IMR-90 (cell line): Measurements from ENCODE around the gene IGSF3.

Experiments
- BHLHE40 ChIP-seq: fragments of 150-350 bp; IDR thresholded peaks from 2 replicates; pipeline ENCODE4 v1.6.1; 2016; ENCODE audit warnings: mild to moderate bottlenecking, low read depth, low read length
- CEBPB ChIP-seq: IDR thresholded peaks from 2 replicates; pipeline ENCODE4 v1.6.1; 2012; ENCODE audit warnings: low read depth, low read length, improper control_type of control experiment
- CHD1 ChIP-seq: IDR thresholded peaks from 2 replicates; pipeline ENCODE4 v1.6.1; 2012; ENCODE audit warnings: low read depth, low read length, improper control_type of control experiment
- FOS ChIP-seq: fragments of 150-350 bp; IDR thresholded peaks from 2 replicates; pipeline ENCODE4 v1.6.1; 2016; ENCODE audit warnings: low read depth, low read length
- MAFK ChIP-seq: IDR thresholded peaks from 2 replicates; pipeline ENCODE4 v1.6.1; 2012; ENCODE audit warnings: low read depth, low read length, improper control_type of control experiment
- MXI1 ChIP-seq: IDR thresholded peaks from 2 replicates; pipeline ENCODE4 v1.6.1; 2012; ENCODE audit warnings: low read depth, mild to moderate bottlenecking, low read length, moderate library complexity, borderline replicate concordance
- POLR2A ChIP-seq: IDR thresholded peaks from 2 replicates; pipeline ENCODE4 v1.6.1; 2012; ENCODE audit warnings: mild to moderate bottlenecking, low read depth, low read length
- RAD21 ChIP-seq: IDR thresholded peaks from 2 replicates; pipeline ENCODE4 v1.6.1; 2012; ENCODE audit warnings: low read length, improper control_type of control experiment
- RCOR1 ChIP-seq: IDR thresholded peaks from 2 replicates; pipeline ENCODE4 v1.6.1; 2012; ENCODE audit warnings: mild to moderate bottlenecking, low read length, improper control_type of control experiment; ENCODE audit not compliant: insufficient replicate concordance
- RFX5 ChIP-seq: IDR thresholded peaks from 2 replicates; pipeline ENCODE4 v1.8.0; 2012; ENCODE audit warnings: low read depth, mild to moderate bottlenecking, low read length, moderate library complexity
- SMC3 ChIP-seq: fragments of 150-350 bp; IDR thresholded peaks from 2 replicates; pipeline ENCODE4 v1.6.1; 2016; ENCODE audit warnings: low read depth, mild to moderate bottlenecking, antibody characterized with exemption, low read length, moderate library complexity
- TF ChIP-seq, protein P1 (sequence below): fragments of 150-350 bp; IDR thresholded peaks from 2 replicates; pipeline ENCODE4 v1.6.1; 2017; ENCODE audit warnings: mild to moderate bottlenecking, antibody characterized with exemption, low read length, low read depth
- TF ChIP-seq, protein P2 (sequence below): conservative IDR thresholded peaks from 2 replicates; pipeline ENCODE4 v1.5.1; 2012; ENCODE audit warnings: mild to moderate bottlenecking, low read depth, low read length, improper control_type of control experiment

DNA sequence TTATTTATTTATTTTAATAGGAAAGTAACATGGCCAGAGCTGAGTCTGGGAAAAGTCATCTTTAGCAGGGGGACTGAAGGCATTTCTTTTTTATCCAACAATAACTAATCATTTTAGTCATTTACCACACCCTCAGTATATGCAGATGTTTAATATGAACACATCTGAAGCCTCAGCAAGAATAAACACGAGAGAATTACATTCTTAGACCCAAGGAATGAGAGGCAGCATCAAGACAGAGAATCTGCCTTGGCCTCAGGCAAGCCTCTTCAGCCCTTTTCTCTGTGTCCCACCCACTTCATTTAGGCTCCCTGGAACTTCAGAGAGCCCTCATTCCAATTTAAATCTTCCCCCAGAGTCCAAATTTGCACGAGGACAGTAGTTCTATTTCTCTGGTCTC is 17.0 kb upstream of the IGSF3 start:
- TF ChIP-seq, protein P1, sequence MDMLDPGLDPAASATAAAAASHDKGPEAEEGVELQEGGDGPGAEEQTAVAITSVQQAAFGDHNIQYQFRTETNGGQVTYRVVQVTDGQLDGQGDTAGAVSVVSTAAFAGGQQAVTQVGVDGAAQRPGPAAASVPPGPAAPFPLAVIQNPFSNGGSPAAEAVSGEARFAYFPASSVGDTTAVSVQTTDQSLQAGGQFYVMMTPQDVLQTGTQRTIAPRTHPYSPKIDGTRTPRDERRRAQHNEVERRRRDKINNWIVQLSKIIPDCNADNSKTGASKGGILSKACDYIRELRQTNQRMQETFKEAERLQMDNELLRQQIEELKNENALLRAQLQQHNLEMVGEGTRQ = no peak
- TF ChIP-seq RAD21 = no peak
- TF ChIP-seq MXI1 = no peak
- TF ChIP-seq, protein P2, sequence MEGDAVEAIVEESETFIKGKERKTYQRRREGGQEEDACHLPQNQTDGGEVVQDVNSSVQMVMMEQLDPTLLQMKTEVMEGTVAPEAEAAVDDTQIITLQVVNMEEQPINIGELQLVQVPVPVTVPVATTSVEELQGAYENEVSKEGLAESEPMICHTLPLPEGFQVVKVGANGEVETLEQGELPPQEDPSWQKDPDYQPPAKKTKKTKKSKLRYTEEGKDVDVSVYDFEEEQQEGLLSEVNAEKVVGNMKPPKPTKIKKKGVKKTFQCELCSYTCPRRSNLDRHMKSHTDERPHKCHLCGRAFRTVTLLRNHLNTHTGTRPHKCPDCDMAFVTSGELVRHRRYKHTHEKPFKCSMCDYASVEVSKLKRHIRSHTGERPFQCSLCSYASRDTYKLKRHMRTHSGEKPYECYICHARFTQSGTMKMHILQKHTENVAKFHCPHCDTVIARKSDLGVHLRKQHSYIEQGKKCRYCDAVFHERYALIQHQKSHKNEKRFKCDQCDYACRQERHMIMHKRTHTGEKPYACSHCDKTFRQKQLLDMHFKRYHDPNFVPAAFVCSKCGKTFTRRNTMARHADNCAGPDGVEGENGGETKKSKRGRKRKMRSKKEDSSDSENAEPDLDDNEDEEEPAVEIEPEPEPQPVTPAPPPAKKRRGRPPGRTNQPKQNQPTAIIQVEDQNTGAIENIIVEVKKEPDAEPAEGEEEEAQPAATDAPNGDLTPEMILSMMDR = no peak
- no peak for TF ChIP-seq POLR2A
- no peak for TF ChIP-seq RCOR1
- TF ChIP-seq CHD1 = no peak
- TF ChIP-seq FOS = no peak
- TF ChIP-seq RFX5 = no peak
- TF ChIP-seq CEBPB = no peak
- TF ChIP-seq BHLHE40 = no peak
- no peak for TF ChIP-seq SMC3
- no peak for TF ChIP-seq MAFK
